NB4 (cell line): ENCODE data around the gene FITM1.

Source experiments
- DNase-seq: peaks from one replicate; pipeline ENCODE4 v3.0.0; 2010; ENCODE audit warnings: low read depth
- H3K4me3 ChIP-seq: one replicate; pipeline ENCODE4 v1.5.1; 2011; ENCODE audit warnings: mild to moderate bottlenecking, low read depth, low read length, moderate library complexity
- MYC ChIP-seq: IDR thresholded peaks from 2 replicates; pipeline ENCODE4 v1.6.1; 2011; ENCODE audit warnings: low read depth, low read length
- POLR2A ChIP-seq: IDR thresholded peaks from 2 replicates; pipeline ENCODE4 v1.6.1; 2011; ENCODE audit warnings: mild to moderate bottlenecking; ENCODE audit not compliant: insufficient read length; ENCODE audit errors: extremely low read depth
- TF ChIP-seq, protein P1 (sequence below): IDR thresholded peaks from one replicate; pipeline ENCODE4 v1.5.1; 2012; ENCODE audit warnings: low read depth, low read length
- TF ChIP-seq, protein P2 (sequence below): IDR thresholded peaks from 2 replicates; pipeline ENCODE4 v1.6.1; 2011; ENCODE audit warnings: low read depth, low read length

FITM1 gene

DNA sequence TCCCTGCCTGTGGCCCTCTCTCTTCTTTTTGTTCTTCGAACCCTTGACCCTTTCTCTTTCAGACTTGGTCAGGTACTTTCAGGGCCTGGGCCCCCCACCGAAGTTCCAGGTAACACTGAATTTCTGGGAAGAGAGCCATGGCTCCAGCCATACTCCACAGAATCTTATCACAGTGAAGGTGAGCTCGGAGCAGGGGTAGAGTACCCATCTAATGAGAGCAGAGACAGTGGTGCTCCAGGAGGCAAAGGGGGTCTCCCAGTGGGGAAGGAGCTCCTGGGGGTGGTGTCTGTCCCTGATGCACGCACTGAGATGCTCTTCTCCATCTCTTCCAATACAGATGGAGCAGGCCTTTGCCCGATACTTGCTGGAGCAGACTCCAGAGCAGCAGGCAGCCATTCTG lies 35.3 kb downstream of the FITM1 start:
- TF ChIP-seq, protein P1, sequence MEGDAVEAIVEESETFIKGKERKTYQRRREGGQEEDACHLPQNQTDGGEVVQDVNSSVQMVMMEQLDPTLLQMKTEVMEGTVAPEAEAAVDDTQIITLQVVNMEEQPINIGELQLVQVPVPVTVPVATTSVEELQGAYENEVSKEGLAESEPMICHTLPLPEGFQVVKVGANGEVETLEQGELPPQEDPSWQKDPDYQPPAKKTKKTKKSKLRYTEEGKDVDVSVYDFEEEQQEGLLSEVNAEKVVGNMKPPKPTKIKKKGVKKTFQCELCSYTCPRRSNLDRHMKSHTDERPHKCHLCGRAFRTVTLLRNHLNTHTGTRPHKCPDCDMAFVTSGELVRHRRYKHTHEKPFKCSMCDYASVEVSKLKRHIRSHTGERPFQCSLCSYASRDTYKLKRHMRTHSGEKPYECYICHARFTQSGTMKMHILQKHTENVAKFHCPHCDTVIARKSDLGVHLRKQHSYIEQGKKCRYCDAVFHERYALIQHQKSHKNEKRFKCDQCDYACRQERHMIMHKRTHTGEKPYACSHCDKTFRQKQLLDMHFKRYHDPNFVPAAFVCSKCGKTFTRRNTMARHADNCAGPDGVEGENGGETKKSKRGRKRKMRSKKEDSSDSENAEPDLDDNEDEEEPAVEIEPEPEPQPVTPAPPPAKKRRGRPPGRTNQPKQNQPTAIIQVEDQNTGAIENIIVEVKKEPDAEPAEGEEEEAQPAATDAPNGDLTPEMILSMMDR: no peak
- TF ChIP-seq POLR2A (no peak), MYC (no peak)
- TF ChIP-seq, protein P2, sequence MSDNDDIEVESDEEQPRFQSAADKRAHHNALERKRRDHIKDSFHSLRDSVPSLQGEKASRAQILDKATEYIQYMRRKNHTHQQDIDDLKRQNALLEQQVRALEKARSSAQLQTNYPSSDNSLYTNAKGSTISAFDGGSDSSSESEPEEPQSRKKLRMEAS: no peak
- DNase-seq: no peak
- H3K4me3 ChIP-seq: no peak overlapping the region

DNA sequence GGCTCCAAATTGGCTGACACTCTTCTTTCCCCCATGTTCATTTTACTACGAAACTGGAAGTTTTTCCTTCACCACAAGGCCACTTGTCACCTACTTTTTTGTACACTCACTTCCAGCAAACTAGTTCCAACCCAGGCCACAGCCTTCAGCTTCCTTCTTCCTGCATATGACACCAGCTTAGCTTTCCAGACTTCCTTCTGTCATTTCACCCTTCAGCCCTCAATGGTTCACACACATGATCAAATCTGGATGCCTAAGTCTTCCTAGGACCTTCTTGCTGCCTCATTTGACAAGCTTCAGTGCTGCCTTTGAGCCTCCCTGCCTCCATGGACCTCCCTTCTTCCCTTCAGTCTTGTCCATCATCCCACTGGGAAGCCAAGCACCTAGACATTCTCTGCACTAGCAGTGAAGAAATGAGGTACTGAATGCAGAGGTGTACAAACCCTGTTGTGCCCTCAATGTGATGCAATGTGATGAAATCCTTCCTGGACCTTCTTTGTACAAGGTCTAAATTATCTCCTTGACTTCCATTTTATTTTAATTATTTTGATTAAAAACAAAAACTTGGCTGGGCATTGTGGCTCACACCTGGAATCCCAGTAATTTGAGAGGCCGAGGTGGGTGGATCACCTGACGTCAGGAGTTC lies 37.1 kb downstream of the FITM1 start:
- no peak for DNase-seq
- no peak overlapping the region for H3K4me3 ChIP-seq
- TF ChIP-seq MYC: no peak
- TF ChIP-seq, protein P1: no peak
- no peak for TF ChIP-seq POLR2A
- TF ChIP-seq, protein P2: no peak

DNA sequence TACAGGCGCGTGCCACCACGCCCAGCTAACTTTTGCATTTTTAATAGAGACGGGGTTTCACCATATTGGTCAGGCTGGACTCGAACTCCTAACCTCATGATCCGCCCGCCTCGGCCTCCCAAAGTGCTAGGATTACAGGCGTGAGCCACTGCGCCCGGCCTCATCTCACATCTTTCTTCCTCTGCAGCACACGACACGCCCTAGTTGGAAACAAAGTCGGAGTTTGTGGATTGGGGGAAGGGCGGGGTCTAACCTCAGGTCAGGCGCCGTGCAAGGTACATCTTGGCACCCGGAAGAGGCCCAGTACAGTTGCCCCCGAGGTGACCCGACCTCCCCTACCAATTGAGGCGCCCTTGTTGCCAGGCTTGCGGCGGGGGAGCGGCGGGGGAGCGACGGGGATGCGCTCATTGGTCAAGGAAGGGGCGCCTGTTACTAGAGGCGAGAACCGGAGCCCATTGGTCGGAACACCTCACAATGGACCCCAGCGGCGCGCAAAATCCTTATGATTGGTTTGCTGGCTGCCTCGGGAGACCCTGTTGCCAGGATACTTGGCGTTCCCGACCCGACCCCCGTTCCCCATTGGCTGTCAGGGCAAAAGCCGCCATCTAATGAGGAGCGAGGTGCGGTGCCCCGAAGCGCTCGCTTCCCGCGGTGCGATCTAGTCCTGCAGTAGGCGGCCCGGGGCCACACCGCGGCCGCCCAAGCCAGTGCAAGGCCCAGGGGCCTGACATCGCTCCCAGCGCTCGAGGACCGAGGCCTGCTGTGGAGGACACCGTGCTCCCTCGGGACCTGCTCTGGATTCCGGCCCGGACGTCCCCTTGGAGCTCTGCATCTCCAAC lies 41.2 kb downstream of the FITM1 start, which contains the start of gene REC8:
TSS of gene REC8 (plus strand) at position 659 of the 839 bp plus-strand sequence. CDS start 473 bp downstream, outside the sequence.
- TF ChIP-seq POLR2A (no peak), MYC (no peak)
- TF ChIP-seq, protein P2: no peak
- TF ChIP-seq, protein P1: no peak
- no peak for DNase-seq
- no peak within 1 kb of the TSS for H3K4me3 ChIP-seq

DNA sequence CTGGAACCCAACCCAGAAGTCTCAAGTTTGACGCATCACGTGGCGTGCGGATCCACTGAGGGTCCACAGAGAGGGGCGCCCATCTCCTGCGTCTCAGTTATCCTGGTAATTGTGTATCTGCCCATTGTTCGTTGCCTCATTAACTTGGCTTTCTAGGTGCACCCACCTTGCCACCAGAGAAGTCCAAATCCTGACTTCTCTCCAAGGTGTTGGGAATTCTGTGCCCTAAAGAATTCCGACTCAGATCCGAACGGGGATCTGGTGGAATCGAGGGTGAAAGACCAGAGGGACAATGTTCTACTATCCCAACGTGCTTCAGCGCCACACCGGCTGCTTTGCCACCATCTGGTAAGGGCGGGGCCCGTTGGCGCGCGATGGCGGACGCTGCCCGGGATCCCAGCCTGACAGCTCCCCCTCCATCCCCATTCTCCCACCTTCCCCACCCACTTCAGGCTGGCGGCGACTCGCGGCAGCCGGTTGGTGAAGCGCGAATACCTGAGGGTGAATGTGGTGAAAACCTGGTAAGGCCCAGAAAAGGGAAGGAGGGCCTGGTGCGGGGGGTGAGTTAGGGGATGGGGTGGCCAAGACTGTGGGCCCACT lies 41.9 kb downstream of the FITM1 start:
- no peak overlapping the region for H3K4me3 ChIP-seq
- no peak for DNase-seq

DNA sequence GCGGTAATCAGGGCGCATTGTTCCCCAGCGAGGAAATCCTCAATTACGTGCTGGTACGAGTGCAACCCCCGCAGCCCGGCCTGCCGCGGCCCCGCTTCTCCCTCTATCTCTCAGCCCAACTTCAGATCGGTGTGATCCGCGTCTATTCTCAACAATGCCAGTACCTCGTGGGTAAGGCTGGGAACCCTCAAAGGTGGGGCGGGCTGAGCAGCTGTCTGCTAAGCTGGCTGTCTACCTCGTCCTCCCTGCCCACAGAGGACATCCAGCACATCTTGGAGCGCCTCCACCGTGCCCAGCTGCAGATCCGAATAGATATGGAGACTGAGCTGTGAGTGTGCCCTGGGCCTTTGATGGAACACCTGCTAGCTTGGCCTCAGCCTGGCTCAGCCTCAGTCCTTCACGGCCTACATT lies 42.4 kb downstream of the FITM1 start:
- no peak for DNase-seq
- H3K4me3 ChIP-seq: no peak overlapping the region
- TF ChIP-seq MYC (no peak), POLR2A (no peak)
- TF ChIP-seq, protein P2: no peak
- TF ChIP-seq, protein P1: no peak

More for the DNA sequence above, 41.9 kb downstream of the FITM1 start:
- no peak for TF ChIP-seq POLR2A
- TF ChIP-seq, protein P2: no peak
- TF ChIP-seq, protein P1: no peak
